Measurements from ENCODE around the gene SLCO2B1.

Gene SLCO2B1

GRCh38 chr11:75191330-75191717 is 40.4 kb downstream of the SLCO2B1 start:
- H3K4me3 ChIP-seq (ENCODE audit: low read depth, low read length) = no peak overlapping the region

- no peak overlapping the region for H3K4me3 ChIP-seq (ENCODE audit: low read depth, low read length)
These were observed 42.4 kb downstream of the SLCO2B1 start for GRCh38 chr11:75193271-75193670.

- no peak overlapping the region for H3K4me3 ChIP-seq (ENCODE audit: low read depth, low read length)
These were observed 42.8 kb downstream of the SLCO2B1 start for GRCh38 chr11:75193711-75194110.

- no peak overlapping the region for H3K4me3 ChIP-seq (ENCODE audit: low read depth, low read length)
These were observed 43.2 kb downstream of the SLCO2B1 start for GRCh38 chr11:75194147-75194546.

GRCh38 chr11:75195167-75195962 is 44.5 kb downstream of the SLCO2B1 start:
- H3K4me3 ChIP-seq (ENCODE audit: low read depth, low read length) = no peak overlapping the region

GRCh38 chr11:75196426-75196825 is 45.5 kb downstream of the SLCO2B1 start:
- no peak overlapping the region for H3K4me3 ChIP-seq (ENCODE audit: low read depth, low read length)

GRCh38 chr11:75197512-75198277 is 46.8 kb downstream of the SLCO2B1 start:
- H3K4me3 ChIP-seq (ENCODE audit: low read depth, low read length) = no peak overlapping the region

GRCh38 chr11:75198278-75198973 is 47.5 kb downstream of the SLCO2B1 start:
- H3K4me3 ChIP-seq (ENCODE audit: low read depth, low read length) = no peak overlapping the region

- no peak overlapping the region for H3K4me3 ChIP-seq (ENCODE audit: low read depth, low read length)
These were observed 48.6 kb downstream of the SLCO2B1 start for GRCh38 chr11:75199412-75199955.

- H3K4me3 ChIP-seq (ENCODE audit: low read depth, low read length) = no peak overlapping the region
These were observed 49.1 kb downstream of the SLCO2B1 start for GRCh38 chr11:75200051-75200450.

GRCh38 chr11:75200531-75200930 is 49.6 kb downstream of the SLCO2B1 start:
- no peak overlapping the region for H3K4me3 ChIP-seq (ENCODE audit: low read depth, low read length)

- H3K4me3 ChIP-seq (ENCODE audit: low read depth, low read length) = no peak overlapping the region
These were observed 50.9 kb downstream of the SLCO2B1 start for GRCh38 chr11:75201771-75202170.

- H3K4me3 ChIP-seq (ENCODE audit: low read depth, low read length) = no peak overlapping the region
These were observed 51.3 kb downstream of the SLCO2B1 start for GRCh38 chr11:75202195-75202594.

GRCh38 chr11:75203138-75203537 is 52.2 kb downstream of the SLCO2B1 start:
- no peak overlapping the region for H3K4me3 ChIP-seq (ENCODE audit: low read depth, low read length)

- no peak overlapping the region for H3K4me3 ChIP-seq (ENCODE audit: low read depth, low read length)
These were observed 52.7 kb downstream of the SLCO2B1 start for GRCh38 chr11:75203641-75204011.

- no peak overlapping the region for H3K4me3 ChIP-seq (ENCODE audit: low read depth, low read length)
These were observed 53.2 kb downstream of the SLCO2B1 start for GRCh38 chr11:75204012-75204674.

- no peak overlapping the region for H3K4me3 ChIP-seq (ENCODE audit: low read depth, low read length)
These were observed 54.0 kb downstream of the SLCO2B1 start for GRCh38 chr11:75204685-75205563.

- H3K4me3 ChIP-seq (ENCODE audit: low read depth, low read length) = no peak overlapping the region
These were observed 54.7 kb downstream of the SLCO2B1 start for GRCh38 chr11:75205564-75206020.

GRCh38 chr11:75208446-75208845 is 57.5 kb downstream of the SLCO2B1 start:
- H3K4me3 ChIP-seq (ENCODE audit: low read depth, low read length) = no peak overlapping the region

GRCh38 chr11:75212411-75212810 is 61.5 kb downstream of the SLCO2B1 start:
- no peak overlapping the region for H3K4me3 ChIP-seq (ENCODE audit: low read depth, low read length)

Data from iPS-11a (cell line).